Heart left ventricle (tissue), 16 donors: ENCODE data around the gene KIAA1671. TPM values are rescaled to one million over a fixed set of nuclear protein-coding genes. Genes with fewer than 3 reads are reported as not detected.

Source experiments
- ATAC-seq, 4 donors: fragments of 200-7000 bp; cut with Tn5 transposase; one replicate each; pipeline ENCODE4 v1.9.1; 2020 to 2022; ENCODE audit warnings: moderate library complexity in 4 of 4, mild to moderate bottlenecking in 3 of 4, moderate number of reproducible peaks in 1 of 4
- DNase-seq, 5 donors: peaks; one replicate each; pipeline ENCODE4 v3.0.0-alpha.2; 2020
- H3K27ac ChIP-seq, 12 donors: fragments of 200-600 bp; sonication (generic) in 4 of 12; one replicate each; pipeline versions ENCODE4 v1.5.0 to v1.8.0; 2016 to 2022; ENCODE audit warnings: mild to moderate bottlenecking in 2 of 12
- H3K27me3 ChIP-seq, 9 donors: fragments of 200-600 bp; sonication (generic) in 2 of 9; one replicate each; pipeline versions ENCODE4 v1.5.1 to v1.8.0; 2016 to 2022; ENCODE audit warnings: mild to moderate bottlenecking in 3 of 9
- H3K36me3 ChIP-seq, 9 donors: fragments of 200-600 bp; sonication (generic) in 2 of 9; one replicate each; pipeline versions ENCODE4 v1.5.0 to v1.8.0; 2018 to 2022; ENCODE audit warnings: mild to moderate bottlenecking in 2 of 9
- H3K4me1 ChIP-seq, 12 donors: fragments of 200-600 bp; sonication (generic) in 4 of 12; one replicate each; pipeline versions ENCODE4 v1.5.0 to v1.8.0; 2016 to 2022; ENCODE audit warnings: mild to moderate bottlenecking in 3 of 12
- H3K4me3 ChIP-seq, 12 donors: fragments of 200-600 bp; sonication (generic) in 4 of 12; one replicate each; pipeline versions ENCODE4 v1.5.0 to v1.8.0; 2017 to 2022; ENCODE audit warnings: mild to moderate bottlenecking in 9 of 12, moderate library complexity in 4 of 12
- H3K9me3 ChIP-seq, 12 donors: fragments of 200-600 bp; sonication (generic) in 4 of 12; one replicate each; pipeline versions ENCODE4 v1.5.0 to v1.8.0; 2016 to 2022; ENCODE audit warnings: mild to moderate bottlenecking in 1 of 12
- CTCF ChIP-seq, 12 donors: fragments of 200-600 bp; sonication (generic) in 4 of 12; IDR thresholded peaks; one replicate each; pipeline versions ENCODE4 v1.5.0 to v1.8.0; 2018 to 2022; ENCODE audit warnings: antibody characterized with exemption in 12 of 12, mild to moderate bottlenecking in 5 of 12
- POLR2A ChIP-seq, 2 donors: fragments of 450-650 bp; IDR thresholded peaks; one replicate each; pipeline ENCODE4 v1.6.1; 2017; ENCODE audit warnings: antibody characterized with exemption in 2 of 2, mild to moderate bottlenecking in 2 of 2, moderate library complexity in 2 of 2
- WGBS, 4 donors: extraction: QIAGEN DNeasy Blood & Tissue Kit in 2 of 4; methylation state at CpG; one replicate each; pipeline versions ENCODE4 v1.1.5 to v1.1.7; 2013 to 2018; 5-methylcytosine and 5-hydroxymethylcytosine counted together
- intact Hi-C, 10 donors: fragments of 100-400 bp; cut with DNase I; formaldehyde crosslinking; loops; one replicate each; pipeline versions ENCODE4 v1.11.1 to v1.14.2; 2022
- polyA plus RNA-seq, 2 donors: library from polyadenylated mRNA; stranded (reverse); fragments of 200-250 nt; gene quantifications; one replicate each; pipeline ENCODE4 v1.2.3, GENCODE V29; 2013
- total RNA-seq, 9 donors: library from RNA; depleted of rRNA in 2 of 9; stranded (reverse); fragments of >200 nt in 2 of 9; fragmentation: NEBNext Ultra II Directional in 3 of 9; extraction: Animal tissue kit (Norgen Biotek cat#: 25700) in 3 of 9; gene quantifications; one replicate each; pipeline versions ENCODE4 v1.1.0 to v1.2.4, GENCODE V29; 2016 to 2023
- donor health status: ischemic (EF 13 %, LVEDD 7.1; RV severe dilation, severe dysfunction).
- donor health status: healthy with polysubstance abuse.
- donor health status: DM: no; HTN: yes; CAD: no.
- donor health status: DM: no; HTN: no; CAD: no.
- donor health status: ischemic (EF 25% LVEDD 6.9; RV normal size, moderate dysfunction).
- donor health status: ischemic (EF 25% LVEDD 5.7; RV mildly dilated, moderate dysfunction).
- donor health status: healthy.
- donor health status: DM: yes; HTN: yes; CAD: no.
- donor health status: ischemic (EF 35%, LVEDD 5.7; RV mildly dilated, moderate dysfunction).
- donor health status: nonischemic (EF 11% LVEDD 7.7; RV severe dilation, severe dysfunction).
- donor health status: DM: yes; HTN: yes; CAD: no.
- donor health status: PGD.
- donor health status: ischemic (EF 29% LVEDD 5.4; RV normal size, mild dysfunction).
- donor health status: nonischemic (EF 23%, LVEDD 6.1; RV moderate dilation, normal function).

The KIAA1671 gene
- total and polyA plus RNA-seq, 11 donors, result 4.5 to 22.1 (median 13.2) TPM

GRCh38 chr22:24965822-24966626 lies 13.5 kb downstream of the KIAA1671 start:
- Histone ChIP-seq H3K4me3 (no peak overlapping the region), H3K27ac (peak overlapping the region in 11 of 12 donors; percentile 19 to 74 (median 58)), H3K27me3 (no peaks in the 10 kb centered on the region), H3K36me3 (no peaks in the 10 kb centered on the region), H3K4me1 (peaks cover 6 to 91% (median 56%) of the 10 kb centered on the region in 12 donors), H3K9me3 (peaks cover 0 to 3% (median 0%) of the 10 kb centered on the region in 12 donors)
- TF ChIP-seq CTCF (IDR thresholded peaks at IDR 0.05), result no peak
- TF ChIP-seq POLR2A (IDR thresholded peaks at IDR 0.05), result no peak
- intact Hi-C loops, result no loop called here
- DNase-seq, result peak in 4 of 5 donors; percentile 28 to 54 (median 40)
- peak in 3 of 4 donors; percentile 21 to 56 (median 41) for ATAC-seq
- 46 to 65% (median 55%) methylated on average over 8 to 9 of the region's 9 CpGs for WGBS, 4 donors

GRCh38 chr22:24968066-24968561 lies 15.6 kb downstream of the KIAA1671 start:
- Histone ChIP-seq H3K9me3 (no peaks in the 10 kb centered on the region), H3K36me3 (no peaks in the 10 kb centered on the region), H3K27ac (peak overlapping the region in 10 of 12 donors; percentile 41 to 83 (median 72)), H3K4me1 (peaks cover 6 to 82% (median 53%) of the 10 kb centered on the region in 12 donors), H3K27me3 (no peaks in the 10 kb centered on the region), H3K4me3 (no peak overlapping the region)
- DNase-seq (peak in 4 of 5 donors; percentile 24 to 67 (median 32)), ATAC-seq (peak in 3 of 4 donors; percentile 43 to 56 (median 48))
- TF ChIP-seq CTCF (IDR thresholded peaks at IDR 0.05) (no peak), POLR2A (IDR thresholded peaks at IDR 0.05) (no peak)
- intact Hi-C loops, result no loop called here
- 59 to 66% (median 60%) methylated on average over 8 of the region's 8 CpGs for WGBS, 4 donors

- Histone ChIP-seq H3K36me3 (no peaks in the 10 kb centered on the region), H3K4me3 (peak overlapping the region in 1 of 12 donors; percentile 11), H3K27ac (peak overlapping the region; percentile 47 to 83 (median 70)), H3K27me3 (no peaks in the 10 kb centered on the region), H3K9me3 (no peaks in the 10 kb centered on the region), H3K4me1 (peaks cover 3 to 72% (median 44%) of the 10 kb centered on the region in 12 donors)
- DNase-seq (peak in 4 of 5 donors; percentile 72 to 82 (median 78)), ATAC-seq (peak; percentile 59 to 92 (median 84))
- intact Hi-C loops, result loop anchor here in 1 of 10 donors (5.0 kb wide), 1 partner anchor 43 kb away; no protein-coding TSS in a partner anchor
- TF ChIP-seq CTCF (IDR thresholded peaks at IDR 0.05) (no peak), POLR2A (IDR thresholded peaks at IDR 0.05) (no peak)
- WGBS, 4 donors, result 39 to 56% (median 47%) methylated on average over 5 to 12 of the region's 12 CpGs
Observed at GRCh38 chr22:24969560-24970301, 17.2 kb downstream of the KIAA1671 start.
